Small intestine (tissue), 7 donors: ENCODE measurements around the gene SPINDOC. TPM values are rescaled to one million over a fixed set of nuclear protein-coding genes. Genes with fewer than 3 reads are reported as not detected.
"Not testable (repeated sequence)": the region's sequence is repeated elsewhere in the genome, so short reads cannot be mapped to it uniquely, and the experiment has no call there.

Experiments used
- DNase-seq, 2 donors: peaks; one replicate each; pipeline versions ENCODE4 v3.0.0 to v3.0.0-alpha.2; 2013
- FAIRE-seq: peaks from 2 replicates; lab custom pipeline; 2012; peaks lifted over from hg19 to GRCh38; lab: Jason Lieb, UNC
- H3K27ac ChIP-seq, 3 donors: one replicate each; pipeline ENCODE4 v1.5.1; 2013; ENCODE audit warnings: low read length in 2 of 3, mild to moderate bottlenecking in 2 of 3, control low read depth in 1 of 3, inconsistent platforms in 1 of 3, low read depth in 1 of 3, moderate library complexity in 1 of 3
- H3K27me3 ChIP-seq, 3 donors: one replicate each; pipeline ENCODE4 v1.6.1; 2013; ENCODE audit warnings: low read length in 3 of 3, inconsistent platforms in 1 of 3; ENCODE audit not compliant: control insufficient read depth in 3 of 3, insufficient read depth in 3 of 3
- H3K36me3 ChIP-seq, 3 donors: one replicate each; pipeline ENCODE4 v1.6.1; 2013; ENCODE audit warnings: low read length in 3 of 3, inconsistent platforms in 1 of 3, low read depth in 1 of 3, mild to moderate bottlenecking in 1 of 3, moderate library complexity in 1 of 3; ENCODE audit not compliant: control insufficient read depth in 3 of 3, insufficient read depth in 2 of 3
- H3K4me1 ChIP-seq, 3 donors: one replicate each; pipeline ENCODE4 v1.6.1; 2013; ENCODE audit warnings: low read length in 2 of 3, inconsistent platforms in 1 of 3, low read depth in 1 of 3, mild to moderate bottlenecking in 1 of 3, moderate library complexity in 1 of 3; ENCODE audit not compliant: control insufficient read depth in 3 of 3, insufficient read depth in 2 of 3
- H3K4me3 ChIP-seq, 3 donors: one replicate each; pipeline ENCODE4 v1.5.1; 2013; ENCODE audit warnings: low read length in 3 of 3, control low read depth in 1 of 3, inconsistent platforms in 1 of 3, low read depth in 1 of 3, mild to moderate bottlenecking in 1 of 3, moderate library complexity in 1 of 3
- H3K9me3 ChIP-seq, 2 donors: one replicate each; pipeline ENCODE4 v1.6.1; 2013; ENCODE audit warnings: low read depth in 1 of 2, low read length in 1 of 2; ENCODE audit not compliant: control insufficient read depth in 2 of 2, insufficient read depth in 1 of 2
- WGBS, 3 donors: extraction: QIAGEN DNeasy Blood & Tissue Kit; methylation state at CpG; one replicate each; pipeline ENCODE4 v1.1.7; 2013; 5-methylcytosine and 5-hydroxymethylcytosine counted together
- polyA plus RNA-seq, 4 donors: library from polyadenylated mRNA; stranded (reverse) in 3 of 4; unstranded in 1 of 4; fragments of 200-250 nt in 3 of 4; fragments of 120-200 nt in 1 of 4; gene quantifications; one replicate each; pipeline versions ENCODE4 v1.2.1 to v1.2.3, GENCODE V29; 2013
- donor health status: healthy with polysubstance abuse.
- donor health status: control.
- donor health status: control.
- donor health status: Bipolar disorder and iron deficiency.
- donor health status: healthy.

The SPINDOC gene
- polyA plus RNA-seq, 4 donors = 1.1 to 17.4 (median 5.4) TPM

DNA sequence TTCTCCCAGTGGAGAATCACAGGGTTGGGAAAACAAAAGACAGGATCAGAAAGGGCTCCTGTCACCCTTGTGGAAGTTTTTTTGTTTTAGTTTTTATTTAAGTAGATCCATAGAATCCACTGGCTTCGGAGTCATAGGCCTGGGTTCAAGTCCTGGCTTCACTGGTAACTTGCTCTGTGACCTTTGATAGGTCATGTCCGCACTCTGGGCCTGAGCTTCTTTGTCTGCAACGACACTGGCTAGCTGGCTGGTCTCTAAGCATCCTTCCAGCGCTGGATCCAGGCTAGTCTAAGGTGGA, 46.0 kb upstream of the SPINDOC start:
- H3K27ac ChIP-seq = peak overlapping the region in 2 of 3 donors; percentile 72 to 84
- no peak for DNase-seq
- peaks cover 0 to 49% (median 0%) of the 10 kb centered on the region in 3 donors for H3K36me3 ChIP-seq
- no peaks in the 10 kb centered on the region for H3K9me3 ChIP-seq
- 10 to 18% (median 15%) methylated on average over 4 of the region's 4 CpGs for WGBS, 3 donors
- no peak for FAIRE-seq
- H3K4me1 ChIP-seq = peaks cover 2 to 45% (median 2%) of the 10 kb centered on the region in 3 donors
- peak overlapping the region in 2 of 3 donors; percentile 79 to 81 for H3K4me3 ChIP-seq
- H3K27me3 ChIP-seq = no peaks in the 10 kb centered on the region

DNA sequence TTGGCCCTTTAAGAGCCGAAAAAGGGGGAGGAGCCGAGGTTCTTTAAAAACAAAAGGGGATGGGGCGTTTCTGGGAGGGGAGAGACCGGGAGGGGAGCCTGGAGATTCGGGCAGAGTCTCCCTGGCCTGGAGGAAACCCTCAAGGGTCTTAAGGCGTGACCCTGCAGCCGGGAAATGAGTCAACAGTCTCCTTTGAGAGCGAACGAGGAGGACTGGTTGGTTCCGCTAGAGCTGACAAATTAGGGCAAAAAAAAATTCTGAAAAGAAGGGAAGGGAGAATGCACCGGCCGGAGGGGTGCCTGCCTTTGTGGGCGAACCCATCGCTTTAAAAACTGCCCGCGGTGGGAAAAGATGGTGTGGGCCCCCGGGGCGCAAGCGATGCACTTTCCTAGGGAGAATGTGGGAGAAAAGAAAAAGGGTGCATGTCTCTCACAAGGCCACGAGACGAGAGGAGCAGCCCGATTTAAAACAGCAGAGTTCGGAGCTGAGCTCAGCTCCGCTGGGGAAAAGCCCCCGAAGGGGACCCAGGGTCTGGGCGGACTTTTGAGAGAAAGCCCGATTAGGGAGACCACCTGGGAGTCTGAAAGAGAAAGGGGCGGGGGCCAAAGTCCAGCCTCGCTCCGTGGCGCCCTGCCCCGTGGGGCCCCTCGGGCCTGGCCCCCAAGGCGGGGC, 45.6 kb upstream of the SPINDOC start:
- no peaks in the 10 kb centered on the region for H3K27me3 ChIP-seq
- 0 to 1% (median 0%) methylated on average over 29 to 34 of the region's 34 CpGs for WGBS, 3 donors
- peaks cover 0 to 44% (median 0%) of the 10 kb centered on the region in 3 donors for H3K36me3 ChIP-seq
- H3K4me3 ChIP-seq = peak overlapping the region; percentile 78 to 81 (median 79)
- DNase-seq = peak in 1 of 2 donors; percentile 84
- H3K27ac ChIP-seq = peak overlapping the region in 2 of 3 donors; percentile 72 to 84
- peaks cover 2 to 41% (median 2%) of the 10 kb centered on the region in 3 donors for H3K4me1 ChIP-seq
- no peak for FAIRE-seq
- H3K9me3 ChIP-seq = no peaks in the 10 kb centered on the region

DNA sequence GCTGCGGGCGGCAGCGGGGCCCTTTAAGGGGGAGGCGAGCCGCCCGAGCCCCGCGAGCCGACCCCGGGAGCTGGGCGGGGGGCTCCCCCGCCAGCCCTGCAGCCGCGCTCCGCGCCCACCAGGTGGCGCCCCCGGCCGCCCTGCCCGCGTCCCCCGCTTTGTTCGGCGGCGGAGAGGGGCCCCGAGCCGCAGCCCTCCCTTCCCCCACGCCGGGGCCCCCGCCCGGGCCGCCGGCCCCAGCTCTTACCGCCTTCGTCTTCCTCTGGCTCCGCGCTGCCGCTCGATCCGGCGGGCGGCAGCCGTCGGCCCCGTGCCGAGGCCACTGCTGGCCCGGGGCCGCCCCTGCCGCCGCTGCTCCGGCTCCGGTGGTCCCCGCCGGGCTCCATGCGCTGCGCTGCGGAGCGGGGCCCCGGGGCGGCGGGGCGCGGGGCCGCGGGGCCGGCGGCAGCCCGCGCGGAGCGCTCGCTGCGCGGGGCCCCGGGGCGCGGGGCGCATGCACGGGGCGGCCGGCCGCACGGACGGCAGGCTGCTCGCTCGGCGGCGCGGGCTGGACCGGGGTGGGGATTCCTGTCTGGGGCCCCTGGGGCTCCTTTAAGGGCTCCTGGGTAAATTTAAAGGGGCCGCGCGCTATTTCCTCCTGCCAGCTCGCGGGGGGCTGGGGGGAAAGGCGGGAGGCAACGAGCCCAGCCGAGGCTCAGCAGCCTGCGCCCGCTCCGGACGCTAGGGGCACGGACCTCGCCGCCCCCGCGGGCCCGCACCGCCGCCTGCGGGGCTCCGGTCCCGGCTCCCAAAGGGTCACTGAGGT, 44.8 kb upstream of the SPINDOC start, which contains the start of gene ZFTA:
TSS of gene ZFTA (minus strand) at position 539 of the 805 bp plus-strand sequence. CDS start at position 386, 153 bp downstream.
- WGBS, 3 donors = 0% methylated on average over 56 to 113 of the region's 113 CpGs
- no peaks in the 10 kb centered on the region for H3K9me3 ChIP-seq
- H3K27me3 ChIP-seq = no peaks in the 10 kb centered on the region
- H3K4me1 ChIP-seq = peaks cover 2 to 37% (median 2%) of the 10 kb centered on the region in 3 donors
- peaks cover 0 to 39% (median 0%) of the 10 kb centered on the region in 3 donors for H3K36me3 ChIP-seq
- no peak for FAIRE-seq
- peak within 1 kb of the TSS; percentile 78 to 81 (median 79) for H3K4me3 ChIP-seq
- peak within 1 kb of the TSS in 2 of 3 donors; percentile 72 to 84 for H3K27ac ChIP-seq
- peak; percentile 31 to 88 for DNase-seq

DNA sequence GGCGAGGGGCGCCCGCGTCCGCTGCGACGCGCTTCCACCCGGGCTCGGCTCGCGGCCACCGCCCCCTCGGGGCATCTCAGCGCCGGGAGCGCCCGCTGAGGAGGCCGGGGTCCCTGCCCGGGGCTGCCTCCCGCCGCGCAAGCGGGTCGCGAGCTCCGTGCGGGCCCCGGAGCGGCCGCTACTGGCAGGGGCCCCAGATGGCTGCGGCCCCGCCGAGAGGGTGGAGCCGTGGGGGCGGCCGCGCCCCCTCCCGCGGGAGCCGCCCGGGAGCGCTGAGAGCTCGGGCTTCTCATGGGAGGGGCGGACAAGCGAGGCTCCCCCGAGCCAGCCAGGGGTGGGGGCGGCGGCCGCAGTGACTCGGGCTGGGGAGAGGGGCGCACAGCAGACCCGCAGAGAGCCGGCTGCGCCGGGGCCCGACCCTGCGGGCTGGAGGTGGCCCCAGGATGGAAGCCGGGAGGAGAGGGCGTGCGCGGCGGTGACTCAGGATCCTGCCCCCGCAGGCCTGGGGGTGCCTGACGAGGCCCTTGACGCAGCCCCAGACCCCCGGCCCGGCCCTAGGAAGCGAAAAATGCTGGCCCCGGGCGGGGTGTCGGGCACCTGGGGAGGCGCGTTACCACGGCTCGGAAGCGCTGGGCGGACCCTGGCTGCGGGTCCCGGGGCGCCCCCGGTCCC, 44.1 kb upstream of the SPINDOC start:
- FAIRE-seq (no peak), DNase-seq (peak in 1 of 2 donors; percentile 82)
- H3K4me1 ChIP-seq = peaks cover 2 to 37% (median 2%) of the 10 kb centered on the region in 3 donors
- 0 to 1% (median 1%) methylated on average over 27 to 82 of the region's 82 CpGs for WGBS, 3 donors
- H3K9me3 ChIP-seq = no peaks in the 10 kb centered on the region
- H3K36me3 ChIP-seq = peaks cover 0 to 35% (median 0%) of the 10 kb centered on the region in 3 donors
- no peaks in the 10 kb centered on the region for H3K27me3 ChIP-seq
- H3K27ac ChIP-seq = peak overlapping the region in 2 of 3 donors; percentile 8 to 51
- H3K4me3 ChIP-seq = peak overlapping the region; percentile 53 to 79 (median 78)

DNA sequence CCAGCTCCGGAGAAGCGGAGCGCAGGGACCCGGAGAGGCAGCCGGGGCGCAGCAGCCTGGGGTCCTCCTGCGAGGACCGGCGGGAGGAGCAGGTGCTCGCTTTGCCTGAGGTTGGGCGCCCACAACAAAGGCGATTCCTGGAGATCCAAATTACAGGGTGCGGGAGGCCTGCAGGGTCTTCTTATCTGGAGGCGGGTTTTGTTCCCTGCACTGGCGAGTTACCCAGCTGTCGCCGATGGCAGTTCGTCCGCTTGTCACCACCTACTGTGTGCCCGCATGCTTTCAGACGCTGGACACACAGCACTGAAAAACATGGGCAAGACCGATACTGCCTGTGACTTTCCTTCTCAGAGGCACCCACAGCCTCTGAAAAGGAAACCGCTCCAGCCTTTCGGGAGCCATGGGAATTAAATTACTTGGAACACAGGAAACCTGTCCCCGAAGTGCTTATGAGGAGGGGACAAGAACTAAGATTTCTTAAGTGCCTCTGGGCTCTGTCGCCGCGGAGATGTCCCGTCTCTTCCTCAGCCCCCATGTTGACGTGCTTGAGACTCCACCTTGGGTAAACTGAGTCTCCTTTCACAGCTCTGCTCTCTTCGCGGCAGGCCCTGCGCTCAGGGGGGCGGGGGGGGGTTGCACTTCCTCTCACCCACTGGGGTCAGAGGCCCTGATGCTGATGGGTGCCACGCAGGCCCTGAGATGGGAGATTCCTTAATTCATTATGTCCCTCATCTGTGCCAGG, 43.4 kb upstream of the SPINDOC start:
- DNase-seq = peak in 1 of 2 donors; percentile 68
- Histone ChIP-seq H3K27me3 (no peaks in the 10 kb centered on the region), H3K4me1 (peaks cover 2 to 31% (median 2%) of the 10 kb centered on the region in 3 donors), H3K27ac (peak overlapping the region in 1 of 3 donors; percentile 9), H3K4me3 (peak overlapping the region; percentile 53 to 79 (median 78)), H3K9me3 (no peaks in the 10 kb centered on the region), H3K36me3 (peaks cover 0 to 28% (median 0%) of the 10 kb centered on the region in 3 donors)
- WGBS, 3 donors = 15 to 19% (median 16%) methylated on average over 32 to 35 of the region's 35 CpGs
- no peak for FAIRE-seq

DNA sequence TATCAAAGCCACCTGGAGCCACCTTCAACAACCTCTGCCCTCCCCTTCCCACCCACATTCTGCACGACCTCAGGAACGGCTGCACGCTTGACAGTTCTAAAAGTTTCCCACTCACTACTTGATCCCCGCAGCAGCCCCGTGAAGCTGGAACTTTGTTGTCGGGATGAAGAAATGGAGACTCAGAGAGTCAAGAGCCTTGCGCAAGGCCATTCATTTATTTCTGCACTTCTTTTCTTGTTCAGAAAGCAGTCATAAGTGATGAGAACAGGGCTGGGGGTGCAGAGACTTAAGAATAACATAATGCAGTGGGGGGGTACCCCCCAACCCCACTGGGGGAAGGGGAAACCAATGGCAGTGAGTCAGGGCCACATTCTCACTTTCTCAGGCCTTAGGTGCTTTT, 42.5 kb upstream of the SPINDOC start:
- DNase-seq (peak in 1 of 2 donors; percentile 13), FAIRE-seq (no peak)
- H3K4me1 ChIP-seq = peaks cover 0 to 26% (median 2%) of the 10 kb centered on the region in 3 donors
- H3K27ac ChIP-seq = no peak overlapping the region
- H3K36me3 ChIP-seq = peaks cover 0 to 19% (median 0%) of the 10 kb centered on the region in 3 donors
- H3K27me3 ChIP-seq = no peaks in the 10 kb centered on the region
- no peak overlapping the region for H3K4me3 ChIP-seq
- H3K9me3 ChIP-seq = no peaks in the 10 kb centered on the region
- WGBS, 3 donors = 84 to 85% (median 84%) methylated on average over 7 of the region's 7 CpGs

DNA sequence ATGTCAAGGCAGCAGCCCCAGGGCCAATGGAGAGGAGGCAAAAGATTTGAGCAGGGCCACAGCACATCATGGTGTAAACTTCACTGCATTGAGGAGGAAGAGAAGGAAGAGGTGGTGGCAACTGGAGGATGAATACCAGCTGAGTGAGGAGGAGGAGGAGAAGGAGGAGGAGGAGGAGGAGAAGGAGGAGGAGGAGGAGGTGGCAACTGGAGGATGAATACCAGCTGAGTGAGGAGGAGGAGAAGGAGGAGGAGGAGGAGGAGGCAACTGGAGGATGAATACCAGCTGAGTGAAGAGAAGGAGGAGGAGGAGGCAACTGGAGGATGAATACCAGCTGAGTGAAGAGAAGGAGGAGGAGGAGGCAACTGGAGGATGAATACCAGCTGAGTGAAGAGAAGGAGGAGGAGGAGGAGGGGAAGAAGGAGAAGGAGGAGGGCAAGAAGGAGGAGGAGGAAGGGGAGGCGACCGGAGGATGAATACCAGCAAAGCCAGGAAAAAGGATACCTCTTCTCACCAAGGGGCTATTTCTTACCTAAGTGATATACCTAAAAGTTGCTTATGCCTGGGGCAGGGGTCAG, 41.4 kb upstream of the SPINDOC start:
- DNase-seq, H3K9me3 ChIP-seq, H3K36me3 ChIP-seq, H3K27me3 ChIP-seq, H3K27ac ChIP-seq, FAIRE-seq, H3K4me3 ChIP-seq: not testable (repeated sequence)
- peaks cover 0 to 17% (median 0%) of the 10 kb centered on the region in 3 donors for H3K4me1 ChIP-seq
- WGBS, 3 donors = 89 to 93% (median 92%) methylated on average over 2 of the region's 2 CpGs
